ENCODE results near the gene TSPYL1. TPM values are rescaled to one million over a fixed set of nuclear protein-coding genes. Genes with fewer than 3 reads are reported as not detected.

Gene TSPYL1
- total and polyA plus RNA-seq, 9 of the 15 experiments (the other 6 are each of a cell fraction or from before 2014, with no cell fraction given): 23.1 to 56.8 (median 37.9) TPM

DNA sequence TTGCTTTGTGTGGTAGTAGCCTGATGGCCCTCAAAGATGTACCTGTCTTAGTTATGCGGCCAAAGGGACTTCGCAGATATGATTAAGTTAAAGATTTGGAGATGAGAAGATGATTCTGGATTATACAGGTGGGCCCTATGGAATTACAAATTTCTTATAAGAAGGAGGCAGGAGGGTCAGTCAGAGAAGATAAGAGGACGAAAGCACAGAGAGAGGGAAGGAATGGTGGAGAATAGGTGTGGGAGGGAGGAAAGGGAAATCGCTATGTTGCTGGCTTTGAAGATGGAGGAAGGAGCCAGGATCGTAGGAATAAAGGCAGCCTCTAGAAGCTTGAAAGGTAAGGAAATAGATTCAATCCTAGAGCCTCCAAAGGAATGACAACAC, 1.2 kb upstream of the TSPYL1 start (continued):
- TF ChIP-seq, protein P1, sequence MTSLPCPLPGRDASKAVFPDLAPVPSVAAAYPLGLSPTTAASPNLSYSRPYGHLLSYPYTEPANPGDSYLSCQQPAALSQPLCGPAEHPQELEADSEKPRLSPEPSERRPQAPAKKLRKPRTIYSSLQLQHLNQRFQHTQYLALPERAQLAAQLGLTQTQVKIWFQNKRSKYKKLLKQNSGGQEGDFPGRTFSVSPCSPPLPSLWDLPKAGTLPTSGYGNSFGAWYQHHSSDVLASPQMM (CRISPR knock-in tag; IDR thresholded peaks at IDR 0.05): no peak
- TF ChIP-seq KLF10 (CRISPR knock-in tag; IDR thresholded peaks at IDR 0.05) (no peak), ZC3H4 (CRISPR knock-in tag; IDR thresholded peaks at IDR 0.05; ENCODE audit: borderline replicate concordance) (no peak), SREBF1 (IDR thresholded peaks at IDR 0.05; ENCODE audit: borderline replicate concordance, low read depth, low read length) (no peak), ZNF311 (CRISPR knock-in tag; IDR thresholded peaks at IDR 0.05) (no peak), ELF1 (tag; IDR thresholded peaks at IDR 0.05) (no peak), XRCC3 (IDR thresholded peaks at IDR 0.05) (no peak), ERF (CRISPR knock-in tag; IDR thresholded peaks at IDR 0.05) (no peak), STAT5B (CRISPR knock-in tag; IDR thresholded peaks at IDR 0.05) (no peak), ZKSCAN3 (CRISPR knock-in tag; IDR thresholded peaks at IDR 0.05) (no peak), TAF1 (IDR thresholded peaks at IDR 0.05; ENCODE audit: control insufficient read depth, extremely low read depth, insufficient read depth, low read length, severe bottlenecking) (no peak), ZNF77 (CRISPR knock-in tag; IDR thresholded peaks at IDR 0.05) (no peak)
- TF ChIP-seq, protein P2, sequence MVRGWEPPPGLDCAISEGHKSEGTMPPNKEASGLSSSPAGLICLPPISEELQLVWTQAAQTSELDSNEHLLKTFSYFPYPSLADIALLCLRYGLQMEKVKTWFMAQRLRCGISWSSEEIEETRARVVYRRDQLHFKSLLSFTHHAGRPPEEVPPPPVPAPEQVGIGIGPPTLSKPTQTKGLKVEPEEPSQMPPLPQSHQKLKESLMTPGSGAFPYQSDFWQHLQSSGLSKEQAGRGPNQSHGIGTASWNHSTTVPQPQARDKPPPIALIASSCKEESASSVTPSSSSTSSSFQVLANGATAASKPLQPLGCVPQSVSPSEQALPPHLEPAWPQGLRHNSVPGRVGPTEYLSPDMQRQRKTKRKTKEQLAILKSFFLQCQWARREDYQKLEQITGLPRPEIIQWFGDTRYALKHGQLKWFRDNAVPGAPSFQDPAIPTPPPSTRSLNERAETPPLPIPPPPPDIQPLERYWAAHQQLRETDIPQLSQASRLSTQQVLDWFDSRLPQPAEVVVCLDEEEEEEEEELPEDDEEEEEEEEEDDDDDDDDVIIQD (CRISPR knock-in tag; IDR thresholded peaks at IDR 0.05): no peak
- TF ChIP-seq, protein P3, sequence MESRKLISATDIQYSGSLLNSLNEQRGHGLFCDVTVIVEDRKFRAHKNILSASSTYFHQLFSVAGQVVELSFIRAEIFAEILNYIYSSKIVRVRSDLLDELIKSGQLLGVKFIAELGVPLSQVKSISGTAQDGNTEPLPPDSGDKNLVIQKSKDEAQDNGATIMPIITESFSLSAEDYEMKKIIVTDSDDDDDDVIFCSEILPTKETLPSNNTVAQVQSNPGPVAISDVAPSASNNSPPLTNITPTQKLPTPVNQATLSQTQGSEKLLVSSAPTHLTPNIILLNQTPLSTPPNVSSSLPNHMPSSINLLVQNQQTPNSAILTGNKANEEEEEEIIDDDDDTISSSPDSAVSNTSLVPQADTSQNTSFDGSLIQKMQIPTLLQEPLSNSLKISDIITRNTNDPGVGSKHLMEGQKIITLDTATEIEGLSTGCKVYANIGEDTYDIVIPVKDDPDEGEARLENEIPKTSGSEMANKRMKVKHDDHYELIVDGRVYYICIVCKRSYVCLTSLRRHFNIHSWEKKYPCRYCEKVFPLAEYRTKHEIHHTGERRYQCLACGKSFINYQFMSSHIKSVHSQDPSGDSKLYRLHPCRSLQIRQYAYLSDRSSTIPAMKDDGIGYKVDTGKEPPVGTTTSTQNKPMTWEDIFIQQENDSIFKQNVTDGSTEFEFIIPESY (CRISPR knock-in tag; IDR thresholded peaks at IDR 0.05): no peak
- TF ChIP-seq, protein P4, sequence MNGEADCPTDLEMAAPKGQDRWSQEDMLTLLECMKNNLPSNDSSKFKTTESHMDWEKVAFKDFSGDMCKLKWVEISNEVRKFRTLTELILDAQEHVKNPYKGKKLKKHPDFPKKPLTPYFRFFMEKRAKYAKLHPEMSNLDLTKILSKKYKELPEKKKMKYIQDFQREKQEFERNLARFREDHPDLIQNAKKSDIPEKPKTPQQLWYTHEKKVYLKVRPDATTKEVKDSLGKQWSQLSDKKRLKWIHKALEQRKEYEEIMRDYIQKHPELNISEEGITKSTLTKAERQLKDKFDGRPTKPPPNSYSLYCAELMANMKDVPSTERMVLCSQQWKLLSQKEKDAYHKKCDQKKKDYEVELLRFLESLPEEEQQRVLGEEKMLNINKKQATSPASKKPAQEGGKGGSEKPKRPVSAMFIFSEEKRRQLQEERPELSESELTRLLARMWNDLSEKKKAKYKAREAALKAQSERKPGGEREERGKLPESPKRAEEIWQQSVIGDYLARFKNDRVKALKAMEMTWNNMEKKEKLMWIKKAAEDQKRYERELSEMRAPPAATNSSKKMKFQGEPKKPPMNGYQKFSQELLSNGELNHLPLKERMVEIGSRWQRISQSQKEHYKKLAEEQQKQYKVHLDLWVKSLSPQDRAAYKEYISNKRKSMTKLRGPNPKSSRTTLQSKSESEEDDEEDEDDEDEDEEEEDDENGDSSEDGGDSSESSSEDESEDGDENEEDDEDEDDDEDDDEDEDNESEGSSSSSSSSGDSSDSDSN (IDR thresholded peaks at IDR 0.05; ENCODE audit: borderline replicate concordance in 1 of 2, low read depth in 2 of 2, low read length in 2 of 2): no peak
- TF ChIP-seq, protein P5, sequence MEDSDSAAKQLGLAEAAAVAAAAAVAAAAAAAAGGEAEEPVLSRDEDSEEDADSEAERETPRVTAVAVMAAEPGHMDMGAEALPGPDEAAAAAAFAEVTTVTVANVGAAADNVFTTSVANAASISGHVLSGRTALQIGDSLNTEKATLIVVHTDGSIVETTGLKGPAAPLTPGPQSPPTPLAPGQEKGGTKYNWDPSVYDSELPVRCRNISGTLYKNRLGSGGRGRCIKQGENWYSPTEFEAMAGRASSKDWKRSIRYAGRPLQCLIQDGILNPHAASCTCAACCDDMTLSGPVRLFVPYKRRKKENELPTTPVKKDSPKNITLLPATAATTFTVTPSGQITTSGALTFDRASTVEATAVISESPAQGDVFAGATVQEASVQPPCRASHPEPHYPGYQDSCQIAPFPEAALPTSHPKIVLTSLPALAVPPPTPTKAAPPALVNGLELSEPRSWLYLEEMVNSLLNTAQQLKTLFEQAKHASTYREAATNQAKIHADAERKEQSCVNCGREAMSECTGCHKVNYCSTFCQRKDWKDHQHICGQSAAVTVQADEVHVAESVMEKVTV (CRISPR knock-in tag; IDR thresholded peaks at IDR 0.05): no peak
- TF ChIP-seq, protein P6, sequence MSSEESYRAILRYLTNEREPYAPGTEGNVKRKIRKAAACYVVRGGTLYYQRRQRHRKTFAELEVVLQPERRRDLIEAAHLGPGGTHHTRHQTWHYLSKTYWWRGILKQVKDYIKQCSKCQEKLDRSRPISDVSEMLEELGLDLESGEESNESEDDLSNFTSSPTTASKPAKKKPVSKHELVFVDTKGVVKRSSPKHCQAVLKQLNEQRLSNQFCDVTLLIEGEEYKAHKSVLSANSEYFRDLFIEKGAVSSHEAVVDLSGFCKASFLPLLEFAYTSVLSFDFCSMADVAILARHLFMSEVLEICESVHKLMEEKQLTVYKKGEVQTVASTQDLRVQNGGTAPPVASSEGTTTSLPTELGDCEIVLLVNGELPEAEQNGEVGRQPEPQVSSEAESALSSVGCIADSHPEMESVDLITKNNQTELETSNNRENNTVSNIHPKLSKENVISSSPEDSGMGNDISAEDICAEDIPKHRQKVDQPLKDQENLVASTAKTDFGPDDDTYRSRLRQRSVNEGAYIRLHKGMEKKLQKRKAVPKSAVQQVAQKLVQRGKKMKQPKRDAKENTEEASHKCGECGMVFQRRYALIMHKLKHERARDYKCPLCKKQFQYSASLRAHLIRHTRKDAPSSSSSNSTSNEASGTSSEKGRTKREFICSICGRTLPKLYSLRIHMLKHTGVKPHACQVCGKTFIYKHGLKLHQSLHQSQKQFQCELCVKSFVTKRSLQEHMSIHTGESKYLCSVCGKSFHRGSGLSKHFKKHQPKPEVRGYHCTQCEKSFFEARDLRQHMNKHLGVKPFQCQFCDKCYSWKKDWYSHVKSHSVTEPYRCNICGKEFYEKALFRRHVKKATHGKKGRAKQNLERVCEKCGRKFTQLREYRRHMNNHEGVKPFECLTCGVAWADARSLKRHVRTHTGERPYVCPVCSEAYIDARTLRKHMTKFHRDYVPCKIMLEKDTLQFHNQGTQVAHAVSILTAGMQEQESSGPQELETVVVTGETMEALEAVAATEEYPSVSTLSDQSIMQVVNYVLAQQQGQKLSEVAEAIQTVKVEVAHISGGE (CRISPR knock-in tag; IDR thresholded peaks at IDR 0.05): no peak; a peak in 1 of 6 replicates

Measured in K562 (cell line).